Body of pancreas (tissue), 4 donors: ENCODE data around the gene FAM83G.

Experiments
- CTCF ChIP-seq, 7 experiments: fragments of 450-650 bp in 4 of 7; fragments of 200-600 bp in 3 of 7; sonication (generic) in 3 of 7; IDR thresholded peaks; one replicate each; pipeline ENCODE4 v1.5.1; 2016 to 2019; ENCODE audit warnings: antibody characterized with exemption in 7 of 7
- POLR2A ChIP-seq, 3 donors: fragments of 450-650 bp; IDR thresholded peaks; one replicate each; pipeline ENCODE4 v1.6.1; 2016; ENCODE audit warnings: antibody characterized with exemption in 3 of 3, mild to moderate bottlenecking in 2 of 3

- no peak for TF ChIP-seq CTCF (IDR thresholded peaks at IDR 0.05)
- no peak for TF ChIP-seq POLR2A (IDR thresholded peaks at IDR 0.05)
Measured at GRCh38 chr17:19002805-19003542, 1.6 kb downstream of the FAM83G start.
